DMS 273 treated with DMSO at 0.1 percent for 48 hours (cell line): ENCODE data around the gene STX2.
A peak's percentile ranks its signal among the peaks of the same experiment; 100 is the strongest.
"Not testable (repeated sequence)": the region's sequence is repeated elsewhere in the genome, so short reads cannot be mapped to it uniquely, and the experiment has no call there.

ENCODE experiments used
- DNase-seq: peaks from one replicate; lab custom pipeline; 2025; lab: John Stamatoyannopoulos, UW

The STX2 gene

DNA sequence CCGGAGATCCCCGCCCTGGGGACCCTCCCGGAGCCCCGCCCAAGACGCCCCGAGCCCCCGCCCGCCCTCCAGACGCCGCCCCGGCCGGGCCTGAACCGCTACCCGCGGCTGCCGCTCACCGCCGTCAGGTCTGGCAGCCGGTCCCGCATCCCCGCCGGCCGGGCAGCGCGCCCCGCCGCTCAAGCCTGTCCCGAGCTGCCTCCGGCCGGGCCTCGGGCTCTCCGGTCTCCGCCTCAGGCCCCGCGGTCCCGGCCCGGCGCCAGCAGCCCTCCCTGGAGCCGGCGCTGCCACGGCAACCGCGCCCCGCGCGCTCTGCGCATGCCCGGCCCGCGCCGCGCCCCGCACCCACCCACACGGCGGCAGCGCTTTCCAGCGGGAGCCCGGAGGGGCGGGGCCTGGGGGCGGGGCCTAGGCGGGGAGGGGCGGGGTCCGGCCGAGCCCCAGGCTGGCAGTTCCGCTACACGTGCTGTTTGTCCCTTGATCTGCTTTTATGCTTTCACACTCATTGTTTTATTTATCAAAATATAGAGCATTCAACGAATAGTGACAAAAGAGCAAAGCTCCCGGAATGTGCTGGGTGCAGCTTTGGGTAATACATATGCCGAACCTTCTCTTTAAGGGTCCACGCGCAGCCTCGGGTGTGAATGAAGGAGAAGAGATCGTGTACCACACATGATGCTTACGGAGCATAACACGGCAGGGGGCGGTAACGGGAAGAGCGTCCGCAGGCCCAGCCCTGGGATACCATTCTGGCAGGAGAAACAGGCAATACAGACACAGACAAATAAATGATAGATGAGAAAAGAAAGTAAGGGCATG is at the start of gene STX2:
TSS of gene STX2 (minus strand) at position 300 of the 819 bp plus-strand sequence. CDS start at position 149, 151 bp downstream.
- DNase-seq: peak; percentile 40

DNA sequence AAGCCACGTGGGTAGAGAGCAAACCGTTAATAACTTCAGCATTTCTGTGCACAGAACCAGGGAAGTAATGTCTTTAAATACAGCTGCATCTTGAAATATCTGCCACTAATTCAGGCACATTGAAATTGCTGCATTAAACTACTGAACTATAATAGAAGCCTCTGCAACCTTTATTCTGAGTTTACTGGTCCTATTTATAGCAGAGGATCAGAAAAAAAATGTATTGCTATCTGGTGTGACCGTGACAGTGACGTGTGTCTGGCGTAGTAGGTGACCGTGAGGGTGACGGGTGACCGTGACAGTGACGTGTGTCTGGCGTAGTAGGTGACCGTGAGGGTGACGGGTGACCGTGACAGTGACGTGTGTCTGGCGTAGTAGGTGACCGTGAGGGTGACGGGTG is 48.1 kb upstream of the STX2 start:
- not testable (repeated sequence) for DNase-seq

DNA sequence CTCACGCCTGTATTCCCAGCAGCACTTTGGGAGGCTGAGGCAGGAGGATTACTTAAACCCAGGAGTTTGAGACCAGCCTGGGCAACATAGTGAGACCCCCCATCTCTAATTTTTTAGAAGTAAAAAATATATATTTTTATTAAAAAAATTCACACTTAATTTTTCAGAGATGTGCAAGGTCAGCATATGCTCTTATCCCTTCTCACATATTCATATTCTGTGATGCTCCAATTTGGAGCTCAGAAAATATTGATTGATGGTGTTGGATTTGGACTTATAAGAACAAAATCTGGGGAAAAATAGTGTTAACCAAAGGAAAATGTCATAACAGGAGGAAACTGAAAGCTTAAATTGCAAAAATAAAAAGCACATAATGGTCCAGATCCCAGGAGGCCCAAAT is 42.5 kb upstream of the STX2 start:
- DNase-seq: no peak

DNA sequence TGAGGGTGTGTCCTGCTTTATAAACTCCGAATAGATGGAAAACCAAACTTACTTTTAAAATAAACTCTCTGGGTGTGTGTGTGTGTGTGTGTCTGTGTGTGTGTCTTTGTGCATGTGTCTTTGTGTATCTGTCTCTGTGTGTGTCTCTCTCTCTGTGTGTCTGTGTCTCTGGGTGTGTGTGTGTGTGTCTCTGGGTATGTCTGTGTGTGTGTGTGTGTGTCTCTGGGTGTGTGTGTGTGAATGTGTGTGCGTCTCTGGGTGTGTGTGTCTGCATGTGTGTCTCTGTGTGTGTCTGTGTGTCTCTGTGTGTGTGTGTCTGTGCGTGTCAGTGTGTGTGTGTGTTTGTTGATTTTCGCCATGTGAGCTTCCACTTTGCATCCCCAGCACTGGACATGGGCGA is 42.0 kb upstream of the STX2 start:
- DNase-seq: no peak

DNA sequence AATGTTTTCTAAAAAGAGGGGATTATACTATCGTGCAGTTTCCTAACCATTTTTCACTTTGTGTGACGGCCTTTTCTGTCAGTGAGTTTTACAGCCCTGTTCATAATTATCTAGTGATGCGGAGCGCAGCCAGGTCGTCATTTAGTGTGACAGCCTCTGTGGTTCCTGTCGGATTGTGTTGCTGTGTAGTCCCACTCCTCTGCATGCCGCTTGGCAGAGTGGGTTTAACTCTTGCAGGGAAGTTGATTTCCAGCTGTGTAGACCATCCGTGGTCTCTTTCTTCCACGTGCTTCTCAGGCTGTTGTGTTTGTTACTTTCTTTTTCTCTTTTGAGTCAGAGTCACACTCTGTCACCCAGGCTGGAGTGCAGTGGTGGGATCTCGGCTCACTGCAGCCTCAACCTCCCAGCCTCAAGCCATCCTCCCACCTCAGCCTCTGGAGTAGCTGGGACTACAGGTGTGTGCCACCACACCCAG is 41.4 kb upstream of the STX2 start:
- no peak for DNase-seq

DNA sequence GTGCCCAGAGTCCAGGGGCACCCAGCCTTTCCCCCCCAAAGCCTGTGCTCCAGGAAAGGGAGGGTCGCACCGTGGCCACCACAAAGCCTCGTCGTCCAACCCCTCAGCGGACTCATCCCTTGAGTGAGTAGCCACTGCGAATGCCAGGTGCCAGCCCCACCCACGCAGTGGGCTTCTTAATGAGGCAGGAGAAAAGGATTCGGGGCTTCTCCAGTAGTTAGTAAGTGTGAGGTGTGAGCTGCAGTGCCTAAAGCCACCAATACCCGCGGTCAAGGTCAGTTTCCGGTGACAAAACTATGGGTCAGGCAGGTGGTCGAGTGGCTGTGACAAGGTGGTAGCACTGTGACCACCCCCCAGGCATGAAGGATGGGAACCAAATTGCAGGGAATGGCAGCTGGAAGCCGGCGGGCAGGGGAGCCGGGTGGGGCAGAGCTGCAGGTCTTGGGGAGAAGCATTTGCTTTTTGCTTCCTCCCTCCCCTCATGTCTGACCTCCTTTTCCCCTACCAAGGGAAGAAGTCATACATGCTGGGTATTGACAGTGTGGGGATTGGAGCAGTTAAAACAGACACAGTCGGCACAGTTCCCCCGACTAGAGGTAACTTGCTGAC is 40.8 kb upstream of the STX2 start:
- no peak for DNase-seq

DNA sequence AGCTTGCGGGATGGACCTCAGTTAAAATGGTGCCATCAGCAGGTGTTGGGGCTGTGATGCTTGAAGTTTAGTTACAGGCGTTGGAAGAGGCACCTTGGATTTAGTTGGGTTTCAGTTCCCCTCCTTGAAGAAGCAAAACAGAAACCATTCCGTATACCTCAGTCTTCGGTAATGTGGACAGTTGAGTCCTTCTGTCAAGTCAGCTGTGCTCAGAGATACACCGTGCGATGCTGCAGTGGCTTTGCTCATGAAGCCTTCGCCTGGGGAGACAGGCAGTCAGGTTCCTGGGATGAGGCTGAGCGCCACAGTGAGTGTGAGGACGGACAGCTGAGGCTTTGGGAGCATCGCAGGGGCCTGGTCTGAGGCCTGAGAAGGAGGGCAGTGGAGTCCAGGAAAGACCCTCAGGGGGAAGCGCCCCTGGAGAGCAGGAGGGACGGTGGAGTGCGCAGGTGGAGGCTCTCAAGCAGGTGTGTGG is 40.2 kb upstream of the STX2 start:
- DNase-seq: no peak

DNA sequence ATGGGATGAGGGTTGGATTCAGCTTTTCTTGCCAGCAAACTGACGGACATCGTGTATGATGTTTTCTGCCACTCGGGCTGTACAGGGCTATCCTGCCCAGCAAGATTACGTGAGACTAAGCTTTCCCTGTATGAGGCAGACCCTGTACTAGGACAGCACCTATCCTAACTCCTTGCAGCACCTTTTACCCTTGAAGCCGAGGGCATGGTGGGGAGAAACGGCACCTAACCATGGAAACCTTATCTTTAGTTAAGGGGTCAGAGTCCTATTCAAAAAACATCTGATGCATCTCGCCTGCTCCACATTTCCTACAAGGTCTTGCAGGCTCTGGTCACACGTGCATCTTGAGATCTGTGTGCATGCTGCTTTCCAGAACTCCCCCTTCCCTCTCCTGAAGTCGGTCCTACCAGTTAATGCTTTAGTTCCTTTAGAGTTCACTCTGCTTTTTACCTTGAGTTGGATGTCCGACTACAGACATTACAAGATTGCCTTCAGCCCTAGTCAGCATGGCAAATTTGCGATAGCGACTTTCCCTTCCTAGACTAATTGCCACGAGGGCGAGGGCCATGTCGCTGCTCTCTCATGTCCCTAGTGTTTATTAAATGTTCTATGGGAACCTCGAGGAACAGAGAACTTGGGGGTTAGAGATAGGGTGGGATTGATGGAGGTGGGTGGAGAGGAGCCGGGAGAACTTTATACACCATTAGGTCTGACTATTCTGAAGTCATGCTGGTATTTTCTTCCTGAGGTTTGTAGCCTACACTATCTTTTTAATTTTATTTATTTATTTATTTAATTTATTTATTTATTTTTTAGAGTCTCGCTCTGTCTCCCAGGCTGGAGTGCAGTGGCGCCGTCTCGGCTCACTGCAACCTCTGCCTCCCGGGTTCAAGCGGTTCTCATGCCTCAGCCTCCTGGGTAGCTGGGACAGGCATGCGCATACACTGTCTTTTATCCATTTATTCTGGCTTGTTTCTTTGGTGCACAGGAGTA is 39.4 kb upstream of the STX2 start:
- peak; percentile 15 for DNase-seq

DNA sequence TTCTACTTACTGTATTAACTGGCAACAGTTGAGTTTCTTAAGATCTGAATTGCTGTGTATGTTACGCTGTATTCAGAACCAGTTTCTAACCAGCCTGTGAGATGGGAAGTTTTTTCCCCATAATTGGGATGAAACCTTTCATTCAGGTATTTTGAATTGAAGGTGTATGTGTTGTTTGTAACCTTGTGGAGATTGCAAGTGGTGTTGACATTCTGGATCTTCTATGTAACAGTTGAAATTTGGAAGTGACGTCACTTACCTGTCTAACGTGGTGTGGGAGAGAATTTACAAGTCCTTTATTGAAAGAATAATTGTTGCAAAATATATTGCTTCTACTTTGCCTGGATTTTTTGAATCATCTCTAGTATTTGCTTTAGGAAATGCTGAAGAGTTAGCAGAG is 38.3 kb upstream of the STX2 start:
- DNase-seq: no peak

DNA sequence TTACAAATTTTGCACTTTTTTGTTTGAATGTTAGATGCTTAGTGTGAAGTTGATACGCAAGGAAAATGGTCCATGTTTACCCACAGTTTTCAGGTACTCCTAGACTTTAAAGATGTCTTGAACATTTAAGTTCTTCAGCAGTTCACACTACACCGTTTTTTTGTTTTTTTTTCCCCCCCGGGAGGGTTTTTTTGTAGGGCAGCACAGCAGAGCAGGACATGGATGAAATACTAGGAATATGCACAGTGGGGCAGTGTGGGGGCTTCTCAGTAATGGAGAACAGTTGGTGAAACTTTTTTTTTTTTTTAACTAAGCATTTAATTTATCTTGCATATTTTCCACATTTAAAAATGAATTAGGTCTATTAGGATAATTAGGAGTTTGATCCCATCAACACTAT is 37.7 kb upstream of the STX2 start:
- DNase-seq: no peak

DNA sequence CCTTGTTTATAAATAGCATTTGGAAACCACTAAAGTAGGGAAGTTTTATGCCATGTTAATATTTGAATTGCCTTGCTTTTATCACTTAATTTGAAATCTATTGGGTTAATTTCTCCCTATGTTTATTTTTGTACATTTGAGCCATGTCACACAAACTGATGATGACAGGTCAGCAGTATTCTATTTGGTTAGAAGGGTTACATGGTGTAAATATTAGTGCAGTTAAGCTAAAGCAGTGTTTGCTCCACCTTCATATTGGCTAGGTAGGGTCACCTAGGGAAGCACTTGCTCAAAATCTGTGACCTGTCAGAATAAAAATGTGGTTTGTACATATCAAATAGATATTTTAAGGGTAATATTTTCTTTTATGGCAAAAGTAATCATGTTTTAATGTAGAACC is 37.2 kb upstream of the STX2 start:
- no peak for DNase-seq

DNA sequence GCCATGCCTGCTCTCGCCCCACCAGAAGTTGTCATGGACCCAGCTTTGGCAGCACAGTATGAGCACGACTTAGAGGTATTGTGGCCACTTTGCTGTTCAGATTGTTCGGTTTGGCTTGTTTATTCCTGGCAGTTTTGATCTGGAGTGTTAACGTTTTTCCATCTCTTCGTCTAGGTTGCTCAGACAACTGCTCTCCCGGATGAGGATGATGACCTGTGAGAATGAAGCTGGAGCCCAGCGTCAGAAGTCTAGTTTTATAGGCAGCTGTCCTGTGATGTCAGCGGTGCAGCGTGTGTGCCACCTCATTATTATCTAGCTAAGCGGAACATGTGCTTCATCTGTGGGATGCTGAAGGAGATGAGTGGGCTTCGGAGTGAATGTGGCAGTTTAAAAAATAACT is 36.7 kb upstream of the STX2 start:
- not testable (repeated sequence) for DNase-seq

DNA sequence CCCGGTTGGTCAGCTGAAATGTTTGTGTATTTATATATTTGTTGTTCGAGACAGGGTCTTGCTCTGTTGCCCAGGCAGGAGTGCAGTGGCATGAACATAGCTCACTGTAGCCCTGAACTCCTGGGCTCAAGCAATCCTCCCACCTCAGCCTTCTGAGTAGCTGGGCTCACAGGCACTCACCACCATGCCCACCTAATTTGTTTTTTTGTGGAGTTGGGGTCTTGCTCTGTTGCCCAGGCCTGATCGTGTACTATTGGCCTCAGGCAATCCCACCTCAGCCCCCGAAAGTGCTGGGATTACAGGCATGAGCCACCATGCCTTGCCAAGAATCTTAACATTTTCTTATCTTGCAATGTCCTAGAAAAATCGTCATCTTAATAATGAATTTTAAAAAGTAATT is 36.1 kb upstream of the STX2 start:
- DNase-seq: no peak

DNA sequence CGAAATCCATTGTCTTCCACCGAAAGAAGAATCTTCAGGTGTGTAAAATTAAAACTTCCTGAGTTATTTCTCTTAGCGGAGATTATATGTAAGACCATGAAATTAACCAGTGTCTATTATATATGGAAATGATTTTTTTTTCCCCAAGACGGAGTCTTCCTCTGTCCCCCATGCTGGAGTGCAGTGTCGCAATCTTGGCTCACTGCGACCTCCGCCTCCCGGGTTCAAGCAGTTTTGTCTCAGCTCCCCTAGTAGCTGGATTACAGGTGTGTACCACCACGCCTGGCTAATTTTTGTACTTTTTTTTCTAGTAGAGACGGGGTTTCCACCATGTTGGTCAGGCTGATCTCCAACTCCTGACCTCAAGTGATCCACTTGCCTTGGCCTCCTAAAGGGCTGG is 35.6 kb upstream of the STX2 start:
- DNase-seq: no peak

DNA sequence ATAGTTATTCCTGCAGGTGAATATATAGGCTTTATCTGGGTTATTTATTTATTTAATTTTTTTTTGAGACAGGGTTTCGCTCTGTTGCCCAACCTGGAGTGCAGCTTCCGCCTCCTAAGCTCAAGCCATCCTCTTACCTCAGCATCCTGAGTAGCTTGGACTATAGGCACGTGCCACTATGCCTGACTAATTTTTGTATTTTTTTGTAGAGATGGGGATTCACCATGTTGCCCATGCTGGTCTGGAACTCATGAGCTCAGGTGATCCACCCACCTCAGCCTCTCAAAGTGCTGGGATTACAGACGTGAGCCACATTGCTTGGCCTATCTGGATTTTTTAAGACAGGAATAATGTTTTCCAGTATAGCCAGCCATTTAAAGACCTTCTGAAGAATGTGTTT is 34.8 kb upstream of the STX2 start:
- no peak for DNase-seq

DNA sequence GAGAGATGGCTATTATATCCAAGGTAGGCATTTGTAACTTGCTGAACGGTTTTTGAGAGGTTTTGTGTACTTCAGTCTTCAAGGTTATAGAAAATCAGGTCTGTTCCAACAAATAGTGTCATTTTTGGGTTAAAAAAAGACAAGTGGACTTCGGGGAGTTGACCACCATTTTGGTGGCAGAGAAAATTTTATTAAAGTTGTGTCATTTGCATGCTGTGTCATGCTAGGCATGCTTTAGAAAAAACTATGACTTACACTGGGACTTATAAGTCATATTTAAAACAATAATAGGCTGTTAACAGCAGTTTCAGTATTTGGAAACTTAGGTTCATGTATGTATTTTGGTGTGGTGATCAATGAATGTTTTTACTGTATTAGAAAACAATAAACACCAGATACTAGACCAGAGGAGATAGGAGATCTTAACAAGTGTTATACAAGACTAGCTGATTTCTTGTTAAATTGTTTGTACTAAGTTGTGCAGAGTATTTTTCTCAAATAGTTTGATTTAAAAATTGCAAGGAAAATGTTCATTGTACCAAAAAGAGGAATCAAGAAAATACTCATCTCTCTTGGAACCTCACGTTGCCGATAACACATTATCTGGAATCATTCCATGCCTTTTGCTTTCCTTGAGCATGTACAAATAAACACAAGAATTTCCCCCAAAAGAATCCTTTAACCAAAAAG is 34.2 kb upstream of the STX2 start:
- no peak for DNase-seq

DNA sequence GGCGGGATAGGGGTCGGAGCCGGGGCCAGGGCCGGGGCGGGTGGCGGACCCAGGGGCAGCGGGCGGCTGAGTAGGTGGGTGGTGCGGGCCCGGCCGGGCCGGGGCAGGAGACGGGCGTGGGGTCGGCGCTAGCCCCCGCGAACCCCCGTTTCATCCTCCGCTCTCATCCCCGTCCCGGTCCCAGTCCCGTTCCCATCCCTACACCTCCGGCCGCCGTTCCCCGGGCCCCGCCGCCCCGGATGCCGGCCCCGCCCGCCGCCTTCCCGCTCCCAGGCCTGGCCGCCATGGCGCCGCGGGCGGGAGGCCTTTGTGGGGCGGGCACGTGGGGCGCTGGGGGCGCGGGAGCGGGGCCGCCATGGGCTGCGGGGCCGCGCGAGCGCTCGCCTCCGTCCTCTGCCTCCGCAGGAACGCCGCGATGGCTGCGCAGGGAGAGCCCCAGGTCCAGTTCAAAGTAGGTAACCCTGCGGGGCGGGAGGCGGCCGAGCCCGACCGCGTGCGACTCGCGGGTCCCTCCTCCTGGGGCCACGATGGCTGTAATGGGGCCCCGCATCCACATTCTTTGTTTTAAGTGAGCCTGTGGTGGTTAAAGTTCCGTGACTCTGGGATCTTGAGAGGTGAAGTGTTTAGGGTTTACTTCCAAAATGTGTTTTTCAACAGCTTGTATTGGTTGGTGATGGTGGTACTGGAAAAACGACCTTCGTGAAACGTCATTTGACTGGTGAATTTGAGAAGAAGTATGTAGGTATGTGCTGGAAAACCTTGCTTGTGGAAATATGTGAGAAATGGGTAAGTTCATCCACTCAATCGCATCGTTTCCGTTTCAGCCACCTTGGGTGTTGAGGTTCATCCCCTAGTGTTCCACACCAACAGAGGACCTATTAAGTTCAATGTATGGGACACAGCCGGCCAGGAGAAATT is 33.4 kb upstream of the STX2 start:
- DNase-seq: no peak

DNA sequence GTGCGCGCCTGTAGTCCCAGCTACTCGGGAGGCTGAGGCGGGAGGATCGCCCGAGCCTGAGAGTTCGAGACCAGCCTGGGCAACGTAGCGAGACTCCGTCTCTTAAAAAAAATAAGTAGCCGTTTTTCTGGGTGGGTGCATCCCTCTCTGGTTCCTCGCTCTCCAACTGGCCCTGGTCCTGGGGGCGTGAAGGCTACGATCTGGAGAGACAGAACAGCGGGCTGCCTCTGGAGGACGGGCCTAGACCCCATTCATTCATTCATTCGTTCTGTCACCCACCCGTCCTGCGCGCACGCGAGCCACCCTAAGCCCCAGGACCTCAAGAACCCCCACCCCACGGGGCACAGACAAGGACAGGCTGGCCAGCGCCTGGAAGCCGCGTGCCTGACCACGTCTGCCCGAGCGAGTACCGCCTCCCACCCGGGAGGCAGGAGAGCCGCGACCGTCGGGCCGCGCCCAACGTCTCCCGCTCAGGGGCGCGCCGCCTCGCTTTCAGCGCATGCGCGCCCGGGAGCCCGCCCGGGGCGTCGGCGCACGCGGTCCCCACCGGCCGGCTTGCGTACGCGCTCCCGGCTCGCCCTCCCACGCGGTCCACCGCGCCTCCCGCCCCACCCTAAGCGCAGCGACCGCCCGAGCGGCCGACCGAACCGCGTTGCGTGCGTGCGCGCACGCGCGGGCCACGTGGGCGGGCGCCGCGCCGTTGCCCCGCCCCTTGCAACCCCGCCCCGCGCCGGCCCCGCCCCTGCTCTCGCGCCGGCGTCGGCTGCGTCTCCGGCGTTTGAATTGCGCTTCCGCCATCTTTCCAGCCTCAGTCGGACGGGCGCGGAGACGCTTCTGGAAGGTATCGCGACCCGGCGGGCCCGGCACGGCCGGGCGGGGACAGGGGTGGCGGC is 32.5 kb upstream of the STX2 start, which contains the start of gene RAN:
TSS of gene RAN (plus strand) at position 781 of the 893 bp plus-strand sequence. CDS start 528 bp downstream, outside the sequence.
- peak; percentile 43 for DNase-seq
